ENCODE results near the gene OTOS. TPM values are rescaled to one million over a fixed set of nuclear protein-coding genes. Genes with fewer than 3 reads are reported as not detected.

Gene OTOS
- not detected for total RNA-seq
- polyA plus RNA-seq: not detected

GRCh38 chr2:240140511-240140910 lies at the start of gene OTOS:
TSS of gene OTOS (minus strand) at chr2:240140658. CDS start at chr2:240140326, 332 bp downstream.
- H3K4me1 ChIP-seq (ENCODE audit: control insufficient read depth in 4 of 4, insufficient read depth in 4 of 4, low read length in 3 of 4): peaks cover 0 to 9% (median 5%) of the 10 kb centered on the region in 4 donors
- peaks cover 0 to 2% (median 0%) of the 10 kb centered on the region in 4 donors for H3K27me3 ChIP-seq (ENCODE audit: control insufficient read depth in 4 of 4, insufficient read depth in 4 of 4, low read length in 3 of 4)
- H3K36me3 ChIP-seq (ENCODE audit: control insufficient read depth in 4 of 4, insufficient read depth in 3 of 4, low read depth in 1 of 4, low read length in 3 of 4): no peaks in the 10 kb centered on the region
- no peak within 1 kb of the TSS for H3K9ac ChIP-seq (ENCODE audit: low read depth in 1 of 2, low read length in 2 of 2)
- no peak within 1 kb of the TSS for H3K27ac ChIP-seq (ENCODE audit: low read depth in 1 of 2, low read length in 2 of 2)
- TF ChIP-seq HNF4A (conservative IDR thresholded peaks at IDR 0.05): no peak
- no peak for TF ChIP-seq HNF4G (IDR thresholded peaks at IDR 0.05)
- no peak for TF ChIP-seq REST (IDR thresholded peaks at IDR 0.05)
- TF ChIP-seq ATF3 (IDR thresholded peaks at IDR 0.05): no peak
- TF ChIP-seq EGR1 (IDR thresholded peaks at IDR 0.05; ENCODE audit: low read depth in 2 of 2): no peak
- no peak for TF ChIP-seq FOXA1 (IDR thresholded peaks at IDR 0.05)
- no peak for TF ChIP-seq SP1 (IDR thresholded peaks at IDR 0.05)
- TF ChIP-seq TAF1 (conservative IDR thresholded peaks at IDR 0.05): no peak
- TF ChIP-seq YY1 (IDR thresholded peaks at IDR 0.05): no peak
- TF ChIP-seq GABPA (IDR thresholded peaks at IDR 0.05 in 1 of 2, conservative IDR thresholded peaks at IDR 0.05 in 1 of 2): no peak
- no peak for TF ChIP-seq MAX (IDR thresholded peaks at IDR 0.05)
- no peak for TF ChIP-seq CTCF (IDR thresholded peaks at IDR 0.05; ENCODE audit: low read depth, low read length, missing input control)
- DNase-seq (ENCODE audit: low spot score): no peak
- 43% methylated on average over 5 of the region's 5 CpGs for WGBS
- no peaks in the 10 kb centered on the region for H3K9me3 ChIP-seq (ENCODE audit: control insufficient read depth in 4 of 4, low read length in 3 of 4)
- no peak within 1 kb of the TSS for H3K4me3 ChIP-seq (ENCODE audit: low read depth in 1 of 3, low read length in 3 of 3)

- H3K9me3 ChIP-seq (ENCODE audit: control insufficient read depth in 4 of 4, low read length in 3 of 4): no peaks in the 10 kb centered on the region
- H3K4me3 ChIP-seq (ENCODE audit: low read depth in 1 of 3, low read length in 3 of 3): no peak overlapping the region
- 65% methylated on average over 4 of the region's 4 CpGs for WGBS
- TF ChIP-seq HNF4G (IDR thresholded peaks at IDR 0.05) (no peak), CTCF (IDR thresholded peaks at IDR 0.05; ENCODE audit: low read depth, low read length, missing input control) (no peak), ZBTB33 (IDR thresholded peaks at IDR 0.05) (no peak)
- H3K27ac ChIP-seq (ENCODE audit: low read depth in 1 of 2, low read length in 2 of 2): no peak overlapping the region
- no peaks in the 10 kb centered on the region for H3K36me3 ChIP-seq (ENCODE audit: control insufficient read depth in 4 of 4, insufficient read depth in 3 of 4, low read depth in 1 of 4, low read length in 3 of 4)
- H3K27me3 ChIP-seq (ENCODE audit: control insufficient read depth in 4 of 4, insufficient read depth in 4 of 4, low read length in 3 of 4): peaks cover 0 to 11% (median 0%) of the 10 kb centered on the region in 4 donors
- no peaks in the 10 kb centered on the region for H3K4me1 ChIP-seq (ENCODE audit: control insufficient read depth in 4 of 4, insufficient read depth in 4 of 4, low read length in 3 of 4)
- H3K9ac ChIP-seq (ENCODE audit: low read depth in 1 of 2, low read length in 2 of 2): no peak overlapping the region
- DNase-seq (ENCODE audit: low spot score): no peak
Observed at GRCh38 chr2:240189686-240190085, 49.2 kb upstream of the OTOS start.

Data from liver (tissue), 9 donors.